Activated T-cell treated with anti-CD3 and anti-CD28 coated beads, Interleukin-2, amount 50 U/mL, for 48 hours (primary cell): Measurements from ENCODE around the gene AKR1E2.

Source experiments
- DNase-seq, 2 experiments: peaks; one replicate each; pipeline ENCODE4 v3.0.0-alpha.2; 2020

Gene AKR1E2

GRCh38 chr10:4847561-4848355 is 21.8 kb downstream of the AKR1E2 start:
- no peak for DNase-seq

- no peak for DNase-seq
Observed at GRCh38 chr10:4848356-4849041, 22.5 kb downstream of the AKR1E2 start.

- no peak for DNase-seq
Observed at GRCh38 chr10:4849042-4849402, 23.0 kb downstream of the AKR1E2 start.

- DNase-seq = peak; percentile 91
Observed at GRCh38 chr10:4849555-4850242, 23.7 kb downstream of the AKR1E2 start.

GRCh38 chr10:4850397-4850796 is 24.4 kb downstream of the AKR1E2 start:
- DNase-seq = no peak

- DNase-seq = no peak
Observed at GRCh38 chr10:4851176-4851575, 25.2 kb downstream of the AKR1E2 start.

GRCh38 chr10:4851846-4852245 is 25.8 kb downstream of the AKR1E2 start:
- DNase-seq = no peak

GRCh38 chr10:4865945-4866661 is 40.1 kb downstream of the AKR1E2 start:
- DNase-seq = no peak

- DNase-seq = no peak
Observed at GRCh38 chr10:4867109-4867519, 41.1 kb downstream of the AKR1E2 start.

GRCh38 chr10:4867520-4868356 is 41.7 kb downstream of the AKR1E2 start:
- no peak for DNase-seq

- no peak for DNase-seq
Observed at GRCh38 chr10:4868357-4868657, 42.3 kb downstream of the AKR1E2 start.

GRCh38 chr10:4882704-4883078 is 56.7 kb downstream of the AKR1E2 start:
- DNase-seq = no peak

GRCh38 chr10:4883079-4883739 is 57.2 kb downstream of the AKR1E2 start:
- no peak for DNase-seq

GRCh38 chr10:4885162-4885561 is 59.2 kb downstream of the AKR1E2 start:
- DNase-seq = no peak

GRCh38 chr10:4887501-4887900 is 61.5 kb downstream of the AKR1E2 start:
- DNase-seq = no peak

GRCh38 chr10:4888236-4888635 is 62.2 kb downstream of the AKR1E2 start:
- no peak for DNase-seq

GRCh38 chr10:4889959-4890358 is 64.0 kb downstream of the AKR1E2 start:
- no peak for DNase-seq

GRCh38 chr10:4892681-4893080 is 66.7 kb downstream of the AKR1E2 start:
- DNase-seq = no peak

- no peak for DNase-seq
Observed at GRCh38 chr10:4894335-4894734, 68.3 kb downstream of the AKR1E2 start.
